Fibroblast of lung (primary cell): ENCODE results near the gene SOX1.

Experiments used
- CTCF ChIP-seq, 2 donors: IDR thresholded peaks in 1 of 2; conservative IDR thresholded peaks in 1 of 2; 1 replicate in 1 of 2; 2 replicates in 1 of 2; pipeline ENCODE4 v1.5.1; 2011 to 2012; ENCODE audit warnings: low read length in 2 of 2, control low read depth in 1 of 2, inconsistent platforms in 1 of 2, low read depth in 1 of 2, mild to moderate bottlenecking in 1 of 2
- EZH2 ChIP-seq: IDR thresholded peaks from 2 replicates; pipeline ENCODE4 v1.5.1; 2012; ENCODE audit warnings: low read length, control low read depth, mild to moderate bottlenecking; ENCODE audit errors: missing control alignments

- TF ChIP-seq CTCF (conservative IDR thresholded peaks at IDR 0.05 in 1 of 2, IDR thresholded peaks at IDR 0.05 in 1 of 2; ENCODE audit: low read depth in 1 of 2, low read length in 2 of 2) = no peak
- no peak for TF ChIP-seq EZH2
Observed at GRCh38 chr13:112111239-112111857, 44.4 kb downstream of the SOX1 start.
